Erythroblast (primary cell): Measurements from ENCODE around the gene LTB4R2.

Experiments
- GATA1 ChIP-seq: IDR thresholded peaks from 2 replicates; pipeline ENCODE4 v1.6.1; 2011; ENCODE audit warnings: low read depth, mild to moderate bottlenecking, control low read depth, low read length, moderate library complexity
- POLR2A ChIP-seq: IDR thresholded peaks from 2 replicates; pipeline ENCODE4 v1.6.1; 2011; ENCODE audit warnings: mild to moderate bottlenecking, low read length

GRCh38 chr14:24279301-24280186 lies 30.4 kb upstream of the LTB4R2 start:
- TF ChIP-seq POLR2A (no peak), GATA1 (no peak)
